GM20431 (cell line): Measurements from ENCODE around the gene CRYAA.
"Not testable (repeated sequence)": the region's sequence is repeated elsewhere in the genome, so short reads cannot be mapped to it uniquely, and the experiment has no call there.

ENCODE experiments used
- in situ Hi-C: fragments of 300-500 bp; cut with MseI, MboI; formaldehyde crosslinking; loops from one replicate; pipeline ENCODE4 v1.15.0; 2020; ENCODE audit warnings: low sequenced_read_pairs; ENCODE audit not compliant: unreplicated experiment

Gene CRYAA, protein sequence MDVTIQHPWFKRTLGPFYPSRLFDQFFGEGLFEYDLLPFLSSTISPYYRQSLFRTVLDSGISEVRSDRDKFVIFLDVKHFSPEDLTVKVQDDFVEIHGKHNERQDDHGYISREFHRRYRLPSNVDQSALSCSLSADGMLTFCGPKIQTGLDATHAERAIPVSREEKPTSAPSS

DNA sequence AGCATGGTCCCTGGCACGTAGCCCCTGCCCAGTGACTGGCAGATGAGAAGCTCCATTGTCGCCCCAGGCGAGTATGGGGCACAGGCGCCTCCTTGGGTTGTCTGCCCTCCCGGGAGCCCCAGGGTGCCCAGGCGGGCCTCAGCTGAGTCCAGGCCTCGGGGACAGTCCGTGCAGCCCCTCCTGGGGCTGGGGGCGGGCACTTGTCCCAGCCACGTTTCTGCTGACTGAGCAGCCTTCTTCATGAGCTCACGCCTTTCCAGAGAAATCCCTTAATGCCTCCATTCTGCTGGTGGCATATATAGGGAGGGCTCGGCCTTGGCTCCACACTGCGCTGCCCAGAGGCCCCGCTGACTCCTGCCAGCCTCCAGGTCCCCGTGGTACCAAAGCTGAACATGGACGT is at the start of gene CRYAA:
CRYAA (plus strand) TSS at position 301 of the 400 bp plus-strand sequence; CDS start at position 393, 92 bp downstream.
- in situ Hi-C loops = not testable (repeated sequence)

DNA sequence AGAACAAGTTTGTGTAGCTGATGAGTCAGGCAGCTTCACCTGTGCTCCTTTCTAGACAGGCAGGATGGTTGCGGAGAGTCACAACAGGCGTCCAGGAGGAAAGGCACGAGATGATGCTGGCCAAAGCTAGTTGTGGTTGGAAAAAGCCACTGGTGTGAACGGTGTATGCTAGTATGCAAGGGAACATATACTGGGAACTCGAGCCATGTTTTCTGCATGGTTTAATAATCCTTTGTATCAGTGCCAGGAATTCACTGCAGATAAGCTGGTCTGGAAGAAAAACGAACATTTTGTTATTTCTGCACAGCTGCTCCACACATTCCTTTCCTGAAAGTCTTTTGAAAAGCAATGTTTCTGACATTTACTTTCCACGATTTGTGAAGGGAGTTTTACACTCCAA is 38.7 kb upstream of the CRYAA start:
- in situ Hi-C loops = not testable (repeated sequence)

DNA sequence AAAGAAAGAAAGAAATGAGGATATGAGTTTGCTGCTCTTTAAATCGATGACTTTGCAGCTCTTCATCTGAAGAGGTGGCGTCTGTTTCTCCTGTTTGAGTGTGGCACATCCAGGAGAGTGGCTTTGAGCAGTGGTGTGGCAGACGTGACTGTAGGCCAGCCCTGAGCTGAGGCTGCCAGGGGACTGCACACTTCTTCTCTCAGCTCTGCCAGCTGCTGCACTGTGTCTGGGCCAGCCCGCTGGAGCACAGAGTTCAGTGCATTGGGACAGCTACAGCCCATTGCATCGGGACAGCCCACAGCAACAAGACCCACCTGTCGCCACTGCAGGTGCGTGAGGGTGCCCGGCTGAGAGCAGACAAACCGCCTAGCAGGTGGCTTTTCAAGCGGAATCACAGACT is 34.3 kb upstream of the CRYAA start:
- in situ Hi-C loops = not testable (repeated sequence)

DNA sequence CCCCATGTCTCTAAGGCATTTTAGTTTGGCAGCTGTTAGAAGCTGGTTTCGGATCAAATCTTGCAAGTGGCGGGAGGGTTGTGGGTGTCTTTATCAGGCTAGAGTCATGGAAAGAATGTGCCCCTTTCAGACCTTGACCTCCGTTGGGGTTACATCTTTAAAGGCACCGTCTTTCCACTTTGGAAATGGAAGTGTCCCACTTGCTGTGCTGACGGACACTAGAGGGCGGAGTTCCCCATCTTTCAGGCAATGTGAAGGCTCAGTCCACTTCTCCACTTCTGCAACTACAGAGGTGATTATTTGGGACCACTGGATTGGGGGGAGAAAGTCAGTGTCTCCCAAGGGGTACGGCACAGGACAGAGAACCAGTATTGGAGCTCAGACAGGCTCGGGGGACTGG is 29.9 kb upstream of the CRYAA start:
- in situ Hi-C loops = not testable (repeated sequence)

DNA sequence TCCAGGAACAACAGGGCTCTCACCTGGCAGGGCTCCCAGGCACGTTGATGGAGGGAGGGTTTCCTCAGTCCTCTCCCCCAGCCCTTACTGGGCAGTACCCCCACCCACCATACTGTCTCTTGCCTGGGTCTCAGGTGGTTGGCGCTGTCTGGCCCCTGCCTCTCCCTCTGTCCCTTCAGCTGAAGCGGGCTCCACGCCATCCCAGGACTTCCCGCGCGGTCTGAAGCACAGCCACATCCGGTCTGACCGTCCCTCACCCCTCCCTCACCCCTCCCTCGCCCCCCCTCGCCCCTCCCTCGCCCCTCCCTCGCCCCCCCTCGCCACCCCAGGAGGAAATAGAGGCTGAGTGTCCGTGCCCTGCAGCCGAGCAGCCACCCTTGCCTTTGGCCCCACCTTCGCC is 27.4 kb upstream of the CRYAA start:
- in situ Hi-C loops = not testable (repeated sequence)

DNA sequence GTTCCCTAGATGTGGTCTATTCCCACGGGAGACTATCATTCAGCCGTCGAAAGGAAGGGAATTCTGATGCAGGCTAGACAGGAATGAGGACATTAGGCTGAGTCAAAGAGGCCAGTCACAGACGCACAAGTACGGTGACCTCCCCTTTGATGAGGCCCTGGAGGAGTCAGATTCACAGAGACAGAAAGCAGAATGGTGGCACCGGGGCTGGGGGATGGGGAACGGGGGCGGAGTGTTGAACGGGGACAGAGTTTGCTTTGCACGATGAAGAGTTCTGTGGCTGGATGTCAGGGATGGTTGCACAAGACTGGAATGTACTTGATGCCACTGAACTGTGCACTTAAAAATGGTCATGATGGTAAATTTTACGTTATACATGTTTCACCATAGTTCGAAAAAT is 22.2 kb upstream of the CRYAA start:
- in situ Hi-C loops = not testable (repeated sequence)

DNA sequence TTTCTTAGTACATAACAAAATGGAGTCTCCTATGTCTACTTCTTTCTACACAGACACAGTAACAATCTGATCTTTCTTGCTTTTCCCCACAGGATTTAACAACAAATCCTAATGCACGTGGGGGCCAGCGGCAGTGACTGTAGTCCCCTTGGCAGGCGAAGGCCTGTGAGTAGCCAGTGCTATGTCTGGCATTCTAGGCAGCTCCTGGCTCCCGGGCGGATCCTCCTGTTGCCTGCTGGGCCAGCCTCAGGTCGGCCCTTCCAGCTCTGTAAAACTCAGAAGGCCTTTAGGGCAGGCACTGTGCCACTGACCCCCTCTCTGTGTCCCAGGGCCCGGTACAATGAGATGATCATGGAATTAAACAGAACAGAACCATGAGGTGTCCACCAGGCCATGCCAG is 20.8 kb upstream of the CRYAA start:
- in situ Hi-C loops = not testable (repeated sequence)

DNA sequence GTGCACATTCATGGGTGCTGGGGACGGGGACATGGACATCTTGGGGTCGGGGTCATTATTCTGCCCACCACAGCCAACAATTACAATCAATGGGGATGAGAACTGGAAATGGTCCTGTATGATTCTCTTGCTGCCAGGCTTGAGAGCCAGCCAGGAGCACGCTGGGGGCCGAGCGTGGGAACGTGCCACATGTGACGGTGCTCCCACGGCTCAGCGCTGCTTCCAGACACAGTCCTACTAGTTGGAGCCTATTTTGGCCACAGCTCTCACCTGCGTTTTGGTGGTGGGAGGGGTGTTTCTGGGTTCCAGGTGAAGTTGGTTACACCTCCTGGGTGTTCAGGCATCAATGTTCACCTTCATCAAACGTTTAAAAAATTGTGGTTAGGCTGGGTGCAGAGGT is 19.5 kb upstream of the CRYAA start:
- in situ Hi-C loops = not testable (repeated sequence)

DNA sequence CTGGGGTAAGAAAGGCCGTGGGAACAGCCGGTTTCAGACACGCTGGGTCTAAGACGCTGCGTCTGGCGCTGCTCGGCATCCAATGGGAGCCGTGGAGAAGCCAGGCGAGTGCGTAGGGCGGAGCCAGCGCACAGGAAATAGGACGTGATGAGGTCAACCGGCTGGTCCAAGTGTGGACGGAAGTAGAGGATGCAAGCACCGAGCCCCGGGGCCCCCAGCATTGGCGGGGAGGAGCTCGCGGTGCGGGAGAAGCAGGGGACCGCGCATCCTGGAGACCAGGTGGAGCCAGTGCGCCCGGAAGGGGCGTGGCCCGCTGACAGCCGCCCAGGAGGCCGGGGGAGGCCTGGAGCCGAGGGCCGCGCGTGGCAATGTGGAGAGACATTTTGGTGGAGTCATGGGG is 15.2 kb upstream of the CRYAA start:
- in situ Hi-C loops = not testable (repeated sequence)

DNA sequence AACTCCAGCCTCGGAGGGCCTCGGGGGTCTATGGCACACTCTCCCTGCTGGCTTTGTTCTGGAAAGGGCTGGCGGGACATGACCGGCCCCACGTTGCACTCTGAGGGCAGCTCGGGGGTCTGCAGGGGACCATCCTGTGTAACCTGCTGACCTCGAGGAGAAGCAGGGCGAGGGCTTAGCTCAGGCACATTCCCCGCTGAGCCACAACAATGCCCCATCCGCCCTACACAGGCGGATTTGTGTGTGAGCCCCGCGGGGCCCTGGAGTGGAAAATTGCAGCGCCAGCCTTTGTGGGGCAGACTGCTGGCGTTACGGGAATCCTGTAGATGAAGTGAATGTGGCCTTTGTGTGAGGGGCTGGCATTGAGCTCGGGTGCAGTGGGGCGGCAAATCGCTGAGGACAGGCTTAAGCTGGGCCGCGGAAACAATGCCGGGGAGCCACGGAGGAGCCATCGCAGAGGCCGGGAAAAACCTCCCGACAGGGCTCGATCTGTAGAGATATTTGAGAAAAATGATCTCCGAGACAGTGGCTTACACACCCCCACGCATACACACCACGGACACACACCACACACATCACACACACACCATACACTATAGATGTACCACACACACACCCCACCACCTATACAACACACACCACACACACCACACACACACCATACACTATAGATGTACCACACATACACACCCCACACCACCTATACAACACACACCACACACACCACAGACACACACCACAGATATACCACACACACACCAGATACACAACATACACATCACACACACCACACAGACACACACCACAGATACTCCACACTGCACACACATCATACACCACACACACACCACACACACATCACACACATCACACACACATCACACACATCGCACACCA is 9.3 kb upstream of the CRYAA start:
- in situ Hi-C loops = not testable (repeated sequence)

DNA sequence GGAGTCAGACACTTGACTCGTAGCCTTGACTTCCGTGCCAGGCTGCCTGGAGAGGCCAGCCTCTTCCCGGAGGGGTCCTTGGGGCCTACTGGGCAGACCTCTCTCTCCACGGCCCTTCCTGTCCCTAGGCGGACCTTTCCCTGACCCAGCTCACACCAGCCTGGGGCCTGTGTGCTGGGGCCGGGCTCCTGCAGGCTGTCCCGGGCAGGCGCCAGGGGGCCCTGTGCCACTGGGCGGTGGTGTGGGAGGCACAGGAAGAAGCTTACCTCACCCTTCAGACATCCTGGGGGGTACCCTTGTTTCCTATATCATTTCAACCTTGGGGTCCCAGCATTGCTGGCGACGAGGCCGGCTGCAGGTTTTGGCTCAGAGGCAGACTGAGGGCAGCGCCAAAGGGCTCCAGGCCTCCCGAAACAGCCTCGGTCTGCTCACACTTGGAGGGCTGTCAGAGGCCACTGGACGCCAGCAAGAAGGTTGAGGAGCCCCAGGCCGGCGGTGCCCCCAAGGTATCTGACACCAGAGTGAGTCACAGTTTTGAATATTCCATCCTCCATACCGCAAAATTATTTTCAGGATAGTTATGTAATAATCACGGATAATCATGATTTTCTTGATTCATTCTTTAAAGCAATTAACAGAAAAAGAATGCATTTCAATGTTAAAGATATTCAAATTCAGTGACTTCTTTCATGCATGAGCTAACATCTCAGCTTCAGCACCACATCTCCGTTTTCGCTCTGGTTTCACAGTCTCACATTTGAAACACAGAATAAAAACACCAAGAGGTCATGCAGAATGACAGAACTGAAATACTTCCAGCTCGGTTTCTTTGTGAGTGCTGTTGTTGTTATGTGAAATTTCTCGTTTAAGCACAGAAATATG is 6.7 kb upstream of the CRYAA start:
- in situ Hi-C loops = not testable (repeated sequence)

DNA sequence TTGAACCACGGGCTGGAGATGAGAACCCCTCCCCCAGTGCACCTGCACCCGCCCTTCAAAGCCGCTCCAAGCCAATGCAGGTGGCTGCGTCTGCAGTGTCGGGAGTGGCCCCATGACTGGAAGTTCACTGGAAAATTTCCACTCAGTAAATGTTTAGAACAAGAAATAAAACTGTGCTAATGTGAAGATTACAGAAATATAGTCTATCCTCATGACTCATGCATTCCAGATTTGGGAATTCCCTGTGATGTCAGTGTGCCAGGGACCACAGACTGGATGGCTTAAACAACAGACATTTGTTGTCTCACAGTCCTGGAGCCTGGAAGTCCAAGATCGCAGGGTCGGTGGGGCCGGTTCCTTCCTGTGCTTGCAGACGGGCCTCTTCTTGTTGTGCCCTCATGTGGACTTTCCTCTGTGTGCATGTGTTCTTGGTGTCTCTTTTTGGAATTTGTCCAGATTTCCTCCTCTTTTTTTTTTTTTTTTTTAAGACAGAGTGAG is 6.1 kb upstream of the CRYAA start:
- in situ Hi-C loops = not testable (repeated sequence)

DNA sequence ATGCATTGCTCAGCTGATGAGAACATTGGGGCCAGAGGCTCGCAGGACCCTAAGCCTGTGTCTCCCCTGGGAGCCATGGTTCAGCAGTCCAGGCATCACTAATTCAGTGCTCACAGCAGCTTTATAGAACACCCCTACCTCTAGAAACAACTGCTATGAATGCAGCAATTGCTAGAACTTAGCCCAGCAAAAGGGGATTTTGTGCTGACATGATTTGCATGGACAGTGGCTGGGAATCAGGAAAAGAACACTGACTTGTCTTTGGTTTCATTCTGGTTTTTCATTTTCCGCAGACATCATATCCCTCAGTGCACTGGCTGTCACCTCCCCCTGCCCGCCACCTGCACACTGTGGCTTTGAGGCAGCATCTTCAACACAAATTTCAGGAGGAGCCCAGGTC is 4.0 kb upstream of the CRYAA start:
- in situ Hi-C loops = not testable (repeated sequence)

DNA sequence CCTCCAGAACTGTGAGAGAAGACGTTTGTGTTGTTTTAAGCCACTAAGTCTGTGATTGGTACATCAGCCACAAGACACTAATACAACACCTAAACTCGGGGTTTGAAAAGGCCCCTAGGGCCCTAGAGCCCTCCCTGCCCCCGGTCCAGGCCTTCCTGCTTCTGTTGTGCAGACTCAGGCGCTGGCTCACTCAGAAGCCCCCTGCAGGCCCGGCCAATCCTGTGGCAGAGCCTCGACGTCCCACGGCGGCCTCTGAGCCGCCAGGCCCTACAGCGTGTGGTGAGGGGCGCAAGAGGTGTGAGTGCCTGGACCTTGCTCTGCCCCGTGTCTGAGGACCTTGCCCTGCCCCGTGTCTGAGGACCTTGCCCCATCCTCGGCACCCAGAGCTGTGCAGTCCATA is 3.1 kb upstream of the CRYAA start:
- in situ Hi-C loops = not testable (repeated sequence)

DNA sequence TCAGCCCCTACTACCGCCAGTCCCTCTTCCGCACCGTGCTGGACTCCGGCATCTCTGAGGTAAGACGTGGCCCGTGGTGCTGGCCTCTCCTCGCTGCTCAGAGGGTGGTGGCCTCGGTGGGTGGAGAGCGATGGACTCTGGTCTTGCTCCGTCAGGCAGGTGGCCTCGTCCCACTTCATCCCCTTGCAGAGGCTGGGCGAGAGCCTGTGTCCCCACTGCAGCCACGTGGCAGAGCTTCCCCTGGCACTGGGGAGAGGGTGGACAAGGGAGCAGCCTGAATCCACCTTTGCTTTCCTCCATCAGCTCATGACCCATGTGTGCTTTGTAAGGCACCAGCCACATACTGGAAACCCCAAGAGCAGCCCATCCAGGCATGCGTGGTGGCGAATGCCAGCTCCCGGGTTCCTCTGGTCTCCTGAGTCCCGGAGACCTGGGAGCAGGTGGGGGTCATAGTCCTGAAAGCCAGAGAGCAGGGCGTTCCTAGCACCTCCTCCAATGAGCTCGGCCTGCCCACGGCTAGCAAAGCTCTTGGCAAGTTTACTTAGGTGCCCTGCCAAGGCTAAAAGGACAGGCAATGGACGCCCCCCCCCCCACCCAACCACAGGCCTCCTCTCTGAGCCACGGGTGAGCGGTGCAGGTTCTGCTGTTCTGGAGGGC is 550 bp downstream of the CRYAA start:
- in situ Hi-C loops = not testable (repeated sequence)

DNA sequence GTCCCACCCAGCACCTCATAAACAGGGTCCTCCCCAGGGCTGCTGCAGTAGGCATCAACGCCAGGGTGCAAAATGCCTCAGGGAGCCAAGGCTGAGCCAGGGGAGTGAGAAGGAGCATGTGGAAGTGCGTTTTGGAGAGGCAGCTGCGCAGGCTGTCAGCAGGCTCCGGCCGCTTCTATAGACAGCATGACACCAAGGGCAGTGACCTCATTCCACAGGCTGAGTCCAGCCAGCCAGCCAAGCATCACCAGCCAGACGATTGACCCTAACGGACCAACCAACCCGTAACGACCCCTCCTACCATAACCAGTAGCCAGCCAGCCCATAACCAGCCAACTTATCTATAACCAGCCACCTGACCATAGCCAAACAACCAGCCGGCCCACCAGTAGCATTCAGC is 1.1 kb downstream of the CRYAA start:
- in situ Hi-C loops = not testable (repeated sequence)

DNA sequence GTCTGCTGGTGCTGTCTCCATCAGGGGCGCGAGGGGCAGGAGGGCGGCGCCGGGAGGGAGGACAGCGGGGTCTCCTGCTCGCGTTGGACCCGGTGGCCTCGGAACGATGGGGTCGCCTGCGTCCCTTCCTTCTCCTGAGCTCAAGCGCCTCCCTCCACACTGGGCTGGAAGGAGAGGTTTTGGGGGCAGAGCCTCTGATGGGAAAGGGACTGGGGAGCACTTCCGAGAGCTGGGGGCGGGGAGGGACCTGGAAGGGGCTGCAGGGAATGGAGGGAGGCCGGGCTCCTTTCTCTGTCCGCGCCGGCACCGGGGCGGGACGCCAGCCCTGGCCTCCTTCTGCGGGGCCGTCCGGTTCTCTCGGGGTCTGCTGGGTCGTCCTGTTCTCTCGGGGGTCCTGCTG is 4.0 kb downstream of the CRYAA start:
- in situ Hi-C loops = not testable (repeated sequence)

DNA sequence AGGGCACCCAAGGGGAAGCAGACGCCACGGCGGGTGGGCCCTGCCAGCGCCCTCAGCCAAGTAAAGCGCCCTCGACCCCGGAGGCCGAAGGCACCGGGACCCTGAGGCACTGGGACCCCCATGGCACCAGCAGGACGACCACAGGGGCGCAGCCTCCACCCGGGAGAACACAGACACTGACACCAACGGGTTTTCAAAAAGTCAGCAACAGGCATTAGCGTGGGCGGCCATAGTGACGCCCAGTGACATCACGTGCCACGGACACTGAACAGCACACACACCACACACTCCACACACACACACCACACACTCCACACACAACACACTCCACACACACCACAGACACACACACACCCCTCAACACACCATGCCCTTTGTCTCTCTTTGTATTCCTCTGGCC is 4.6 kb downstream of the CRYAA start:
- in situ Hi-C loops = not testable (repeated sequence)

DNA sequence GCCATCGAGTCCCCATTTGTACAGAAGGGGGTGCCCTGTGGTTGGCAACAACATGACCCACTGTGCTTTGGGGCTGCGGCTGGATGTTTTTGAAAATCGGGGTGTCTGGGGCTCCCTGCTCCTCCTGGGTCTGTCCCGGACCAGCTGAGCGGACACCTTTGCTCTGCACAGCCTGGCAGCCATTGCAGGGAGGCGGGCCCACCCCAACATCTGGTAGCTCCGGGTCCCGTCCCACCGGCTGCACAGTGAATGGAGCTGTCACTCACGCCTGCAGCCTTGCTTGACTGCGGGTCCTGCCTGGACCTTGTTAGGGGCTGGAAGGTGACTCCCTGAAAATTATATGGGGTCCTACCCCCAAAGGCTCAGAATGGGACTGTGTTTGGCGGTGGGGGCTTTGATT is 5.1 kb downstream of the CRYAA start:
- in situ Hi-C loops = not testable (repeated sequence)

DNA sequence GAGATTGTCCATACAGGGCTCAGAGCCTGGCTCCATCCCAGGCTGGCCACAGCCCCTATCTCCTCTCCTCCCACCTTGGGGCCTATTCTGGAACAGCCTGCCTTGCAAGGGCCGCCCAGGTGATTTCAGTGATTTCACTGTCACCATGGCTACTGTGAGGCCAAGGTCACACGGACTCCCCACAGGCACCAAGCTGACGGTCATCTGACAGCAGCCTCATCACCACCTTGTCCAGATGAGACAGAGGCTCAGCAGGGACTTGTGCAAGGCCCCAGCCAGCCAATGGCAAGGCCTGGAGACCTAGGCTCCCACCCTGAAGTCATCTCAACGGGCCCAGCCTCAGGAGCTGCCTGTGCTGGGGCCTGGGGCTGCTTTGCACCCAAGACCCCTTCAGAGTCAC is 6.2 kb downstream of the CRYAA start:
- in situ Hi-C loops = not testable (repeated sequence)
